ENCODE results near the gene ABCA9. TPM values are rescaled to one million over a fixed set of nuclear protein-coding genes. Genes with fewer than 3 reads are reported as not detected.

ABCA9 gene
- total RNA-seq, 1 donor from 2014 or later: 3.6 TPM

- DNase-seq (ENCODE audit: low spot score): no peak
Measured at GRCh38 chr17:69066482-69066881, 5.8 kb upstream of the ABCA9 start.

- no peak for DNase-seq (ENCODE audit: low spot score)
Measured at GRCh38 chr17:69065113-69065512, 4.4 kb upstream of the ABCA9 start.

- DNase-seq (ENCODE audit: low spot score): no peak
Measured at GRCh38 chr17:69064476-69064875, 3.7 kb upstream of the ABCA9 start.

GRCh38 chr17:69064001-69064400 lies 3.3 kb upstream of the ABCA9 start:
- DNase-seq (ENCODE audit: low spot score): no peak

GRCh38 chr17:69062860-69063581 lies 2.3 kb upstream of the ABCA9 start:
- no peak for DNase-seq (ENCODE audit: low spot score)

GRCh38 chr17:69061721-69062556 lies 1.2 kb upstream of the ABCA9 start:
- DNase-seq (ENCODE audit: low spot score): no peak

GRCh38 chr17:69059458-69060175 lies 1.1 kb downstream of the ABCA9 start:
- DNase-seq (ENCODE audit: low spot score): no peak

- no peak for DNase-seq (ENCODE audit: low spot score)
Measured at GRCh38 chr17:69058165-69058564, 2.6 kb downstream of the ABCA9 start.

GRCh38 chr17:69057280-69057679 lies 3.4 kb downstream of the ABCA9 start:
- DNase-seq (ENCODE audit: low spot score): no peak

GRCh38 chr17:69056179-69056823 lies 4.4 kb downstream of the ABCA9 start:
- no peak for DNase-seq (ENCODE audit: low spot score)

- no peak for DNase-seq (ENCODE audit: low spot score)
Measured at GRCh38 chr17:69055334-69055733, 5.4 kb downstream of the ABCA9 start.

- DNase-seq (ENCODE audit: low spot score): peak; percentile 58
Measured at GRCh38 chr17:69050999-69051775, 9.5 kb downstream of the ABCA9 start.

- no peak for DNase-seq (ENCODE audit: low spot score)
Measured at GRCh38 chr17:69048634-69049033, 12.1 kb downstream of the ABCA9 start.

GRCh38 chr17:69047368-69048263 lies 13.1 kb downstream of the ABCA9 start:
- peak; percentile 94 for DNase-seq (ENCODE audit: low spot score)

GRCh38 chr17:69046121-69046807 lies 14.5 kb downstream of the ABCA9 start:
- DNase-seq (ENCODE audit: low spot score): peak; percentile 76

- DNase-seq (ENCODE audit: low spot score): peak; percentile 53
Measured at GRCh38 chr17:69045646-69046045, 15.1 kb downstream of the ABCA9 start.

GRCh38 chr17:69044371-69044770 lies 16.4 kb downstream of the ABCA9 start:
- DNase-seq (ENCODE audit: low spot score): no peak

GRCh38 chr17:69043098-69043734 lies 17.5 kb downstream of the ABCA9 start:
- DNase-seq (ENCODE audit: low spot score): no peak

GRCh38 chr17:69042308-69042707 lies 18.4 kb downstream of the ABCA9 start:
- no peak for DNase-seq (ENCODE audit: low spot score)

Data from umbilical cord (tissue), 2 donors.